ENCODE results near the gene MCF2L. TPM values are rescaled to one million over a fixed set of nuclear protein-coding genes. Genes with fewer than 3 reads are reported as not detected.

The MCF2L gene, protein sequence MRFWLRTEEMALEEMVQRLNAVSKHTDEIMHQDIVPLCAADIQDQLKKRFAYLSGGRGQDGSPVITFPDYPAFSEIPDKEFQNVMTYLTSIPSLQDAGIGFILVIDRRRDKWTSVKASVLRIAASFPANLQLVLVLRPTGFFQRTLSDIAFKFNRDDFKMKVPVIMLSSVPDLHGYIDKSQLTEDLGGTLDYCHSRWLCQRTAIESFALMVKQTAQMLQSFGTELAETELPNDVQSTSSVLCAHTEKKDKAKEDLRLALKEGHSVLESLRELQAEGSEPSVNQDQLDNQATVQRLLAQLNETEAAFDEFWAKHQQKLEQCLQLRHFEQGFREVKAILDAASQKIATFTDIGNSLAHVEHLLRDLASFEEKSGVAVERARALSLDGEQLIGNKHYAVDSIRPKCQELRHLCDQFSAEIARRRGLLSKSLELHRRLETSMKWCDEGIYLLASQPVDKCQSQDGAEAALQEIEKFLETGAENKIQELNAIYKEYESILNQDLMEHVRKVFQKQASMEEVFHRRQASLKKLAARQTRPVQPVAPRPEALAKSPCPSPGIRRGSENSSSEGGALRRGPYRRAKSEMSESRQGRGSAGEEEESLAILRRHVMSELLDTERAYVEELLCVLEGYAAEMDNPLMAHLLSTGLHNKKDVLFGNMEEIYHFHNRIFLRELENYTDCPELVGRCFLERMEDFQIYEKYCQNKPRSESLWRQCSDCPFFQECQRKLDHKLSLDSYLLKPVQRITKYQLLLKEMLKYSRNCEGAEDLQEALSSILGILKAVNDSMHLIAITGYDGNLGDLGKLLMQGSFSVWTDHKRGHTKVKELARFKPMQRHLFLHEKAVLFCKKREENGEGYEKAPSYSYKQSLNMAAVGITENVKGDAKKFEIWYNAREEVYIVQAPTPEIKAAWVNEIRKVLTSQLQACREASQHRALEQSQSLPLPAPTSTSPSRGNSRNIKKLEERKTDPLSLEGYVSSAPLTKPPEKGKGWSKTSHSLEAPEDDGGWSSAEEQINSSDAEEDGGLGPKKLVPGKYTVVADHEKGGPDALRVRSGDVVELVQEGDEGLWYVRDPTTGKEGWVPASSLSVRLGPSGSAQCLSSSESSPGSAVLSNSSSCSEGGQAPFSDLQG
- total RNA-seq: 10 to 100 TPM; 18.3 to 52.6 (median 29.9) TPM

DNA sequence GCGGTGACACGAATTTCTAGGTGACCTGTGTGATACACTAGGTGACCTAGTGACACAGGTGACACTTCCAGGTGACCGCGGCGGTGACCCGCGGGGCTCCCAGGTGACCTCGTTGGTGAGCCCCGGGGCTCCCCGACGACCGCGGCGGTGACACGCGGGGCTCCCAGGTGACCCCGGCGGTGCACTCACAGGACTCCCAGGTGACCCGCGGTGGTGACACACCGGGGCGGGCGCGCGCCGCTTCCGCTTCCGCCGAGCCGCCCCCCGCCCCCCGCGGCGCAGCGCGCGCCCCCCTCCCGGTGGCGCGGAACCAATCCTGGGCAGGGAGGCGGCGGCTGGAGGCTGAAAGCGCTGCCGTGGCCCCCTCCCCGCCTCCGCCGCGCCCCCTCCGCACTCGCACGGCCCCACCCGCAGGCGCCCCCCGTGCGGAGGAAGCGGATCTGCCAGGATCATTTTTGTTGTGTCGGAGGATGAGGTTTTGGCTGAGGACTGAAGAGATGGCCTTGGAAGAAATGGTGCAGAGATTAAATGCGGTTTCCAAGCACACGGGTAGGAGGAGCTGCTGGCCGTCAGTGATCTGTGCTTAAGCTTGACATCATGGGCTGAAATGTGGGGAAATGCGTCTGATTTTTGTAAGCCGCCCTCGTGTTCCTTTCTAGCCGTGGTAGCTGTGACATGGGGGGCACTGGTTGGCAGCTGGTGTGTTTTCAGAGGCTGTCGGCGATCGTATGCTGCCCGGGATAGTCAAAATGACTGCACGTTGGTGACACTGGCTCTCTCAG, at the start of gene MCF2L:
TSS of gene MCF2L (plus strand) at position 305 of the 782 bp plus-strand sequence. CDS start at position 471, 166 bp downstream.
- peak within 1 kb of the TSS; percentile 5 to 58 for H3K4me3 ChIP-seq
- peaks cover 0 to 24% (median 14%) of the 10 kb centered on the region in 3 donors for H3K4me1 ChIP-seq
- peaks cover 70% of the 10 kb centered on the region for H3K27me3 ChIP-seq
- TF ChIP-seq POLR2AphosphoS5 (IDR thresholded peaks at IDR 0.05) (no peak), POLR2A (IDR thresholded peaks at IDR 0.05) (no peak)
- TF ChIP-seq, protein P1, sequence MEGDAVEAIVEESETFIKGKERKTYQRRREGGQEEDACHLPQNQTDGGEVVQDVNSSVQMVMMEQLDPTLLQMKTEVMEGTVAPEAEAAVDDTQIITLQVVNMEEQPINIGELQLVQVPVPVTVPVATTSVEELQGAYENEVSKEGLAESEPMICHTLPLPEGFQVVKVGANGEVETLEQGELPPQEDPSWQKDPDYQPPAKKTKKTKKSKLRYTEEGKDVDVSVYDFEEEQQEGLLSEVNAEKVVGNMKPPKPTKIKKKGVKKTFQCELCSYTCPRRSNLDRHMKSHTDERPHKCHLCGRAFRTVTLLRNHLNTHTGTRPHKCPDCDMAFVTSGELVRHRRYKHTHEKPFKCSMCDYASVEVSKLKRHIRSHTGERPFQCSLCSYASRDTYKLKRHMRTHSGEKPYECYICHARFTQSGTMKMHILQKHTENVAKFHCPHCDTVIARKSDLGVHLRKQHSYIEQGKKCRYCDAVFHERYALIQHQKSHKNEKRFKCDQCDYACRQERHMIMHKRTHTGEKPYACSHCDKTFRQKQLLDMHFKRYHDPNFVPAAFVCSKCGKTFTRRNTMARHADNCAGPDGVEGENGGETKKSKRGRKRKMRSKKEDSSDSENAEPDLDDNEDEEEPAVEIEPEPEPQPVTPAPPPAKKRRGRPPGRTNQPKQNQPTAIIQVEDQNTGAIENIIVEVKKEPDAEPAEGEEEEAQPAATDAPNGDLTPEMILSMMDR (IDR thresholded peaks at IDR 0.05): peak in 2 of 4 experiments; percentile 5 to 20
- peak within 1 kb of the TSS in 3 of 4 donors; percentile 31 to 70 (median 54) for H3K27ac ChIP-seq
- no peaks in the 10 kb centered on the region for H3K36me3 ChIP-seq
- no peaks in the 10 kb centered on the region for H3K9me3 ChIP-seq
- peak; percentile 57 for ATAC-seq
- 0 to 4% methylated on average over 9 to 10 of the region's 69 CpGs for WGBS, 2 donors (ENCODE audit: low coverage in 1 of 2)

DNA sequence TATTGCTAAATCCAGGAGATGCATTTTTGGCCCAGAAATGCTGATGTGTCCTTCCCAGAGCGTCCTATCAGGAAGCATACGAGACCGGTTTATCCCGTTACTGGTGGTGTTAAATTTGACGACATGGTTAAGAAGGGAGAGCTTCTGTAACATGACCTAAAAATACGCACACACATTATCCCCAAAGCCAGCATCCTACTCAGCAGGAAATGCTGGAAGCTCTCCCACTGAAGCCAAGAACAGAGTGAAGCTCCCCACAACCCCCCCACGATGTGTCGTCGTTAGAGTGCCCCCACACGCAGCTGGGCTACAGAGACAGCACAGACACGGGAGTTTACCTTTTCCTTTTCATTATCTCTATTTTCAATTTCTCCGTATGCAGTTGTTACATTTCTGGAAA, 45.1 kb upstream of the MCF2L start:
- Histone ChIP-seq H3K36me3 (no peaks in the 10 kb centered on the region), H3K27me3 (peaks cover 61% of the 10 kb centered on the region), H3K27ac (no peak overlapping the region), H3K9me3 (peaks cover 0 to 5% (median 0%) of the 10 kb centered on the region in 3 donors), H3K4me3 (no peak overlapping the region), H3K4me1 (peaks cover 0 to 4% (median 0%) of the 10 kb centered on the region in 3 donors)
- no peak for ATAC-seq
- TF ChIP-seq, protein P1 (IDR thresholded peaks at IDR 0.05): no peak
- TF ChIP-seq EP300 (IDR thresholded peaks at IDR 0.05): no peak
- no peak for TF ChIP-seq POLR2A (IDR thresholded peaks at IDR 0.05)
- TF ChIP-seq POLR2AphosphoS5 (IDR thresholded peaks at IDR 0.05): no peak
- WGBS, 2 donors (ENCODE audit: low coverage in 1 of 2): 53 to 78% methylated on average over 4 to 11 of the region's 12 CpGs

DNA sequence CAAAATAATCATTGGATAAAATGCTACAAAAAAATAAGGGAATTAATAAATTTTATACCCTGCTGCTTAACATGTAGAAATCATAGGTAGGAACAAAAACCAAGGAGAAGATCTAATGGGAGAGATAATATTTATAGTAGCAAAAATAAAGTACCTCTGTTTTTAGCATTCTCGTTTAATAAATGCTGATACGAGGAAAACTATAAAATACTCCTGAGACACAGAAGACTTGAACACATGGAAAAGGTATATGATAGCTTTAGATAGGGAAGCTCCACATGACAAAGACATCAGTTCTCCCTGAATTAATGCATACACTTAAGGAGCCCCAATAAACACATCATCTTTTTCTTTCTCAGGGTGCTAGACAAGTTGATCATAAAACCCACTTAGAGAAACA, 44.6 kb upstream of the MCF2L start:
- Histone ChIP-seq H3K9me3 (peaks cover 0 to 5% (median 0%) of the 10 kb centered on the region in 3 donors), H3K4me3 (no peak overlapping the region), H3K27ac (no peak overlapping the region), H3K27me3 (peaks cover 64% of the 10 kb centered on the region), H3K36me3 (no peaks in the 10 kb centered on the region), H3K4me1 (peaks cover 0 to 9% (median 0%) of the 10 kb centered on the region in 3 donors)
- WGBS, 2 donors (ENCODE audit: low coverage in 1 of 2): 68 to 75% methylated on average over 2 of the region's 2 CpGs
- TF ChIP-seq, protein P1 (IDR thresholded peaks at IDR 0.05): no peak
- no peak for TF ChIP-seq POLR2AphosphoS5 (IDR thresholded peaks at IDR 0.05)
- ATAC-seq: no peak

DNA sequence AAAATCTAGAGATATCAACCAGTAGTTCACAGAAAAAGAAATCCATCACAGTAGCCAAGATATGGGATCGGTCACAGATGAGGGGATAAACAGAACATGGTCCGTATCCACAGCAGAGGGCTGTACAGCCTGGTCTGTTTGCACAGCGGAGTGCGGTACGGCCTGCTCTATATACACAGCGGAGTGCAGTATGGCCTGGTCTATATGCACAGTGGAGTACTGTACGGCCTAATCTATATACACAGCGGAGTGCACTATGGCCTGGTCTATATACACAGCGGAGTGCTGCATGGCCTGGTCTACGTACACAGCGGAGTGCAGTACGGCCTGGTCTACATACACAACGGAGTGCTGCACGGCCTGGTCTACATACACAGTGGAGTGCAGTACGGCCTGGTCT, 43.0 kb upstream of the MCF2L start:
- H3K4me1 ChIP-seq: peaks cover 0 to 16% (median 0%) of the 10 kb centered on the region in 3 donors
- 91 to 92% methylated on average over 6 to 12 of the region's 15 CpGs for WGBS, 2 donors (ENCODE audit: low coverage in 1 of 2)
- H3K4me3 ChIP-seq: no peak overlapping the region
- H3K9me3 ChIP-seq: peaks cover 0 to 5% (median 0%) of the 10 kb centered on the region in 3 donors
- ATAC-seq: no peak
- H3K27ac ChIP-seq: no peak overlapping the region
- TF ChIP-seq POLR2AphosphoS5 (IDR thresholded peaks at IDR 0.05) (no peak), POLR2A (IDR thresholded peaks at IDR 0.05) (no peak)
- TF ChIP-seq, protein P1 (IDR thresholded peaks at IDR 0.05): no peak
- H3K36me3 ChIP-seq: no peaks in the 10 kb centered on the region
- peaks cover 65% of the 10 kb centered on the region for H3K27me3 ChIP-seq
